K562 (cell line): ENCODE measurements around the gene ITPR1. TPM values are rescaled to one million over a fixed set of nuclear protein-coding genes. Genes with fewer than 3 reads are reported as not detected.
A peak's percentile ranks its signal among the peaks of the same experiment; 100 is the strongest.

Source experiments
- ARID1B ChIP-seq: fragments of 450-650 bp; IDR thresholded peaks from 2 replicates; pipeline ENCODE4 v1.6.1; 2016; ENCODE audit warnings: antibody characterized with exemption, mild to moderate bottlenecking, inconsistent platforms
- ATF3 ChIP-seq, 2 experiments: fragments of 450-650 bp in 1 of 2; sonication (generic) in 1 of 2; formaldehyde crosslinking in 1 of 2; IDR thresholded peaks in 1 of 2; conservative IDR thresholded peaks in 1 of 2; 2 replicates each; pipeline versions ENCODE4 v1.6.1 to v1.8.1; 2016 to 2023; ENCODE audit warnings: mild to moderate bottlenecking in 2 of 2, moderate library complexity in 2 of 2, inconsistent platforms in 1 of 2, missing genetic modification reagents in 1 of 2
- BRD9 ChIP-seq: fragments of 450-650 bp; IDR thresholded peaks from 2 replicates; pipeline ENCODE4 v1.6.1; 2018; ENCODE audit warnings: low read depth; ENCODE audit not compliant: partially characterized antibody
- FOXA1 ChIP-seq: fragments of 450-650 bp; IDR thresholded peaks from 2 replicates; pipeline ENCODE4 v1.6.1; 2016; ENCODE audit warnings: mild to moderate bottlenecking, borderline replicate concordance
- HDAC2 ChIP-seq: fragments of 450-650 bp; IDR thresholded peaks from 2 replicates; pipeline ENCODE4 v1.6.1; 2016; ENCODE audit warnings: mild to moderate bottlenecking
- HSF4 ChIP-seq: fragments of 250-450 bp; sonication (Bioruptor Pico); IDR thresholded peaks from 2 replicates; pipeline ENCODE4 v2.1.2; 2022; ENCODE audit warnings: mild to moderate bottlenecking, moderate library complexity, borderline replicate concordance
- KDM1A ChIP-seq, 2 experiments: fragments of 450-650 bp; IDR thresholded peaks; 2 replicates each; pipeline ENCODE4 v1.6.1; 2016; ENCODE audit warnings: mild to moderate bottlenecking in 2 of 2
- LCOR ChIP-seq: sonication (generic); formaldehyde crosslinking; IDR thresholded peaks from 2 replicates; pipeline ENCODE4 v1.8.0; 2022; ENCODE audit warnings: mild to moderate bottlenecking, missing genetic modification reagents
- NEUROD1 ChIP-seq: fragments of 150-350 bp; IDR thresholded peaks from 2 replicates; pipeline ENCODE4 v1.6.1; 2014; ENCODE audit warnings: borderline replicate concordance, low read length, low read depth; ENCODE audit not compliant: partially characterized antibody
- NFRKB ChIP-seq: fragments of 450-650 bp; IDR thresholded peaks from 2 replicates; pipeline ENCODE4 v1.6.1; 2016; ENCODE audit warnings: low read depth
- NR1H2 ChIP-seq: sonication (generic); formaldehyde crosslinking; IDR thresholded peaks from 2 replicates; pipeline ENCODE4 v1.4.0; 2020; ENCODE audit warnings: mild to moderate bottlenecking, missing genetic modification reagents
- SOX6 ChIP-seq: fragments of 450-650 bp; IDR thresholded peaks from 2 replicates; pipeline ENCODE4 v1.6.1; 2014; ENCODE audit warnings: mild to moderate bottlenecking
- TCF3 ChIP-seq: sonication (generic); formaldehyde crosslinking; IDR thresholded peaks from 2 replicates; pipeline ENCODE4 v1.4.0; 2020; ENCODE audit warnings: mild to moderate bottlenecking, missing genetic modification reagents
- TEAD2 ChIP-seq: fragments of 450-650 bp; IDR thresholded peaks from 2 replicates; pipeline ENCODE4 v1.6.1; 2016; ENCODE audit warnings: missing genetic modification characterization, control low read depth, missing compliant biosample characterization
- XRCC3 ChIP-seq: fragments of 450-650 bp; IDR thresholded peaks from 2 replicates; pipeline ENCODE4 v1.6.1; 2017; ENCODE audit warnings: mild to moderate bottlenecking, moderate library complexity
- ZBTB2 ChIP-seq: fragments of 450-650 bp; IDR thresholded peaks from 2 replicates; pipeline ENCODE4 v1.6.1; 2016; ENCODE audit warnings: antibody characterized with exemption
- ZNF224 ChIP-seq: sonication (generic); formaldehyde crosslinking; IDR thresholded peaks from 2 replicates; pipeline ENCODE4 v1.8.0; 2022; ENCODE audit warnings: mild to moderate bottlenecking, missing genetic modification reagents
- ZNF407 ChIP-seq: fragments of 450-650 bp; IDR thresholded peaks from 2 replicates; pipeline ENCODE4 v1.6.1; 2016; ENCODE audit warnings: low read depth
- polyA plus RNA-seq, 8 experiments: library from polyadenylated mRNA; depleted of rRNA in 4 of 8; stranded (reverse) in 5 of 8; unstranded in 3 of 8; fragments of >200 nt; fragmentation: Nextera tagmentation in 2 of 8; fragmentation: Illumina TruSeq in 1 of 8; extraction: Ambion mirVana in 2 of 8; extraction: Trizol in 1 of 8; gene quantifications; 2 replicates each; pipeline versions ENCODE4 v1.2.1 to v1.2.3, GENCODE V29; 2011 to 2014; ENCODE audit warnings: inconsistent platforms in 1 of 8, missing spikeins in 1 of 8
- total RNA-seq, 7 experiments: library from RNA; depleted of rRNA in 6 of 7; stranded (reverse); fragments of >200 nt in 6 of 7; fragmentation: Illumina TruSeq in 2 of 7; extraction: Trizol in 2 of 7; gene quantifications; 2 replicates each; pipeline versions ENCODE4 v1.2.1 to v1.2.3, GENCODE V29; 2011 to 2021; ENCODE audit warnings: low replicate concordance in 1 of 7

Gene ITPR1
- total and polyA plus RNA-seq, 9 of the 15 experiments (the other 6 are each of a cell fraction or from before 2014, with no cell fraction given), result 22.4 to 40.0 (median 27.4) TPM

GRCh38 chr3:4741404-4742307 is 248.5 kb downstream of the ITPR1 start (continued):
- TF ChIP-seq TEAD2 (no peak), HSF4 (CRISPR knock-in tag) (0 out of 2 replicates have a peak, but pooled peaks have one; percentile 46), XRCC3 (no peak), NFRKB (peak; percentile 96), LCOR (CRISPR knock-in tag) (peak; percentile 76), ZBTB2 (peak; percentile 88), SOX6 (peak; percentile 69), TCF3 (peak; percentile 86), HDAC2 (peak; percentile 94), NEUROD1 (peak; percentile 35), ATF3 (IDR thresholded peaks at IDR 0.05) (peak; percentile 94), ATF3 (CRISPR knock-in tag; conservative IDR thresholded peaks at IDR 0.05) (peak; percentile 58; the same call in 1 of the 2 replicates), KDM1A (IDR thresholded peaks at IDR 0.05) (peak; percentile 99), ZNF407 (no peak), ZNF224 (no peak), BRD9 (peak; percentile 92), NR1H2 (CRISPR knock-in tag) (no peak), ARID1B (peak; percentile 93), FOXA1 (no peak)
